Activated CD4-positive, alpha-beta memory T cell treated with anti-CD3 and anti-CD28 coated beads for 36 hours (primary cell): ENCODE data around the gene PIN1. TPM values are rescaled to one million over a fixed set of nuclear protein-coding genes. Genes with fewer than 3 reads are reported as not detected.

Experiments used
- CTCF ChIA-PET: fragments of 350-600 bp; sonication (Branson Sonifier 250); formaldehyde crosslinking; loops from one replicate; lab custom pipeline; 2021; ENCODE audit warnings: antibody characterized with exemption, inconsistent platforms; lab: Charles Lee
- POLR2A ChIA-PET: fragments of 350-600 bp; sonication (Branson Sonifier 250); formaldehyde crosslinking; loops from one replicate; lab custom pipeline; 2021; ENCODE audit warnings: antibody characterized with exemption; lab: Charles Lee
- DNase-seq: peaks from one replicate; pipeline ENCODE4 v3.0.0-alpha.2; 2020
- H3K27ac Mint-ChIP-seq: one replicate; pipeline ENCODE4 v1.8.0; 2021; ENCODE audit warnings: mixed read lengths
- H3K27me3 Mint-ChIP-seq: one replicate; pipeline ENCODE4 v1.8.0; 2021; ENCODE audit warnings: mixed read lengths
- H3K36me3 Mint-ChIP-seq: one replicate; pipeline ENCODE4 v1.8.0; 2021; ENCODE audit warnings: mixed read lengths
- H3K4me1 Mint-ChIP-seq: one replicate; pipeline ENCODE4 v1.8.0; 2021; ENCODE audit warnings: low read depth, mixed read lengths
- H3K4me3 Mint-ChIP-seq: one replicate; pipeline ENCODE4 v1.8.0; 2021; ENCODE audit warnings: mild to moderate bottlenecking, mixed read lengths
- H3K9me3 Mint-ChIP-seq: one replicate; pipeline ENCODE4 v1.8.0; 2021; ENCODE audit warnings: mixed read lengths
- intact Hi-C: fragments of 100-400 bp; cut with micrococcal nuclease; formaldehyde crosslinking; loops from one replicate; pipeline ENCODE4 v1.15.1; 2023
- total RNA-seq, 2 experiments: library from RNA; stranded (reverse); gene quantifications; one replicate each; pipeline ENCODE4 v1.2.3, GENCODE V29; 2021

The PIN1 gene
- total RNA-seq, 2 experiments from 2014 or later: 85.4 to 86.1 TPM

DNA sequence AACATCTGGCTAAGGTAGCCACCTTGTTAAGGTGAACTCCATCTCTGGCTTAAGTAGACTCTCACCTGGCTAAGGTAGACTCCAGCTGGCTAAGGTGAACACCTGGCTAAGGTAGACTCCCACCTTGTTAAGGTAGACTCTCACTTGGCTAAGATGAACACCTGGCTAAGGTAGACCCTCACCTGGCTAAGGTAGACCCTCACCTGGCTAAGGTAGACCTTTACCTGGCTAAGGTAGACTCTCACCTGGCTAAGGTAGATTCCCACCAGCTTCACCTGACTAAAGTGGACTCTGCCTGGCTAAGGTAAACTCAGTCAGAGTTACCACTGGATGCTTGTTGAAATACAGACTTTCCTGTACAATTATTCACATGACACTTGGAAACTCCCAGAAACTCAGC, 23.6 kb downstream of the PIN1 start:
- ChIA-PET POLR2A (interaction anchor here (1.2 kb wide), 1 partner anchor 8 kb away, joined by 3 read pairs; no protein-coding TSS in a partner anchor), CTCF (interaction anchor here (1.0 to 1.3 kb wide), 3 partner anchors 11 to 530 kb away, joined by 3 read pairs; no protein-coding TSS in a partner anchor)
- Mint-ChIP-seq H3K36me3 (peaks cover 5% of the 10 kb centered on the region), H3K4me3 (no peak overlapping the region), H3K27me3 (no peaks in the 10 kb centered on the region), H3K4me1 (peaks cover 61% of the 10 kb centered on the region), H3K9me3 (no peaks in the 10 kb centered on the region), H3K27ac (peak overlapping the region; percentile 86)
- intact Hi-C loops: loop anchor here (2.0 kb wide), 1 partner anchor 24 kb away; the partner anchor contains the start of gene PIN1
- DNase-seq: no peak

- no peak overlapping the region for H3K4me3 Mint-ChIP-seq
- no peaks in the 10 kb centered on the region for H3K9me3 Mint-ChIP-seq
- peaks cover 3% of the 10 kb centered on the region for H3K36me3 Mint-ChIP-seq
- peaks cover 70% of the 10 kb centered on the region for H3K4me1 Mint-ChIP-seq
- ChIA-PET POLR2A (interaction anchor here (0.6 kb wide), 2 partner anchors 14 to 720 kb away, joined by 3 read pairs; no protein-coding TSS in a partner anchor), CTCF (interaction anchor here (1.5 kb wide), 1 partner anchor 21 kb away, joined by 3 read pairs; no protein-coding TSS in a partner anchor)
- no peak for DNase-seq
- no peaks in the 10 kb centered on the region for H3K27me3 Mint-ChIP-seq
- no peak overlapping the region for H3K27ac Mint-ChIP-seq
- intact Hi-C loops: no loop called here
Observed at GRCh38 chr19:9860407-9860806, 25.3 kb downstream of the PIN1 start.

- Mint-ChIP-seq H3K9me3 (no peaks in the 10 kb centered on the region), H3K4me3 (no peak overlapping the region), H3K27ac (no peak overlapping the region), H3K36me3 (peaks cover 1% of the 10 kb centered on the region), H3K27me3 (no peaks in the 10 kb centered on the region), H3K4me1 (peaks cover 75% of the 10 kb centered on the region)
- POLR2A ChIA-PET: interaction anchor here (0.6 kb wide), 1 partner anchor 474 kb away, joined by 3 read pairs; no protein-coding TSS in a partner anchor
- DNase-seq: no peak
- intact Hi-C loops: no loop called here
- CTCF ChIA-PET: interaction anchor here (1.6 kb wide), 1 partner anchor 14 kb away, joined by 4 read pairs; no protein-coding TSS in a partner anchor
Observed at GRCh38 chr19:9861503-9861902, 26.4 kb downstream of the PIN1 start.

GRCh38 chr19:9862938-9863337, 27.8 kb downstream of the PIN1 start:
- Mint-ChIP-seq H3K27ac (peak overlapping the region; percentile 73), H3K4me1 (peaks cover 65% of the 10 kb centered on the region), H3K27me3 (no peaks in the 10 kb centered on the region), H3K4me3 (peak overlapping the region; percentile 34), H3K36me3 (peaks cover 1% of the 10 kb centered on the region), H3K9me3 (no peaks in the 10 kb centered on the region)
- POLR2A ChIA-PET: no interaction called here
- peak; percentile 28 for DNase-seq
- intact Hi-C loops: loop anchor here (1.0 kb wide), 1 partner anchor 137 kb away; no protein-coding TSS in a partner anchor
- CTCF ChIA-PET: interaction anchor here (1.2 to 1.6 kb wide), 2 partner anchors 15 to 28 kb away, joined by 4 read pairs; partner anchors contain the start of gene PIN1

DNA sequence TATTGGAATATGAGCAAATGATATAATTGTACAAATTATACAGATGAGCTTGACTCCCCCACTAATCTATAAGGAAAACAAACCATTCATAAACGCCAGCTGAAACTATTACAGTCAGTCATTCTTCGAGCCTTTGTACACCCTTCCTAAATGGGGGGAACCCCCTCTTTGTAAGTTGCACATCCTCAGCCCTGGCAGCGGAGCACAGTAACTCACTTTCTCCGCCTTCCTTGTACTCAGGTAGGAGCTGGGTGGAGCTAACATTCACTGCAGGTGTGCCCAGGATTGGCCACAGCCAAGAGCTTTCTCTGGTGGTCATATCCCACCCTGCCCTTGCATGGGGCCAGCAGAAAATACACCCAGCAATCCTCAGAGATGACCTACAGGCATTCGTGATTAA, 28.6 kb downstream of the PIN1 start:
- peak; percentile 41 for DNase-seq
- ChIA-PET CTCF (interaction anchor here (1.2 kb wide), 1 partner anchor 29 kb away, joined by 4 read pairs; the partner anchor contains the start of gene PIN1), POLR2A (no interaction called here)
- H3K9me3 Mint-ChIP-seq: no peaks in the 10 kb centered on the region
- H3K27me3 Mint-ChIP-seq: no peaks in the 10 kb centered on the region
- intact Hi-C loops: loop anchor here (1.0 kb wide), 1 partner anchor 137 kb away; no protein-coding TSS in a partner anchor
- H3K4me1 Mint-ChIP-seq: peaks cover 57% of the 10 kb centered on the region
- H3K36me3 Mint-ChIP-seq: peaks cover 1% of the 10 kb centered on the region
- peak overlapping the region; percentile 34 for H3K4me3 Mint-ChIP-seq
- no peak overlapping the region for H3K27ac Mint-ChIP-seq

GRCh38 chr19:9865732-9866501, 30.8 kb downstream of the PIN1 start:
- Mint-ChIP-seq H3K27me3 (no peaks in the 10 kb centered on the region), H3K9me3 (no peaks in the 10 kb centered on the region), H3K4me1 (peaks cover 41% of the 10 kb centered on the region), H3K36me3 (no peaks in the 10 kb centered on the region), H3K4me3 (no peak overlapping the region), H3K27ac (no peak overlapping the region)
- CTCF ChIA-PET: interaction anchor here (1.1 kb wide), 1 partner anchor 10 kb away, joined by 3 read pairs; no protein-coding TSS in a partner anchor
- POLR2A ChIA-PET: interaction anchor here (1.2 kb wide), 1 partner anchor 8 kb away, joined by 3 read pairs; no protein-coding TSS in a partner anchor
- intact Hi-C loops: no loop called here
- peak; percentile 35 for DNase-seq

GRCh38 chr19:9868983-9869617, 34.0 kb downstream of the PIN1 start:
- intact Hi-C loops: no loop called here
- H3K4me1 Mint-ChIP-seq: peaks cover 19% of the 10 kb centered on the region
- POLR2A ChIA-PET: no interaction called here
- no peaks in the 10 kb centered on the region for H3K36me3 Mint-ChIP-seq
- H3K4me3 Mint-ChIP-seq: no peak overlapping the region
- no peak overlapping the region for H3K27ac Mint-ChIP-seq
- no peaks in the 10 kb centered on the region for H3K9me3 Mint-ChIP-seq
- DNase-seq: no peak
- CTCF ChIA-PET: no interaction called here
- H3K27me3 Mint-ChIP-seq: no peaks in the 10 kb centered on the region

DNA sequence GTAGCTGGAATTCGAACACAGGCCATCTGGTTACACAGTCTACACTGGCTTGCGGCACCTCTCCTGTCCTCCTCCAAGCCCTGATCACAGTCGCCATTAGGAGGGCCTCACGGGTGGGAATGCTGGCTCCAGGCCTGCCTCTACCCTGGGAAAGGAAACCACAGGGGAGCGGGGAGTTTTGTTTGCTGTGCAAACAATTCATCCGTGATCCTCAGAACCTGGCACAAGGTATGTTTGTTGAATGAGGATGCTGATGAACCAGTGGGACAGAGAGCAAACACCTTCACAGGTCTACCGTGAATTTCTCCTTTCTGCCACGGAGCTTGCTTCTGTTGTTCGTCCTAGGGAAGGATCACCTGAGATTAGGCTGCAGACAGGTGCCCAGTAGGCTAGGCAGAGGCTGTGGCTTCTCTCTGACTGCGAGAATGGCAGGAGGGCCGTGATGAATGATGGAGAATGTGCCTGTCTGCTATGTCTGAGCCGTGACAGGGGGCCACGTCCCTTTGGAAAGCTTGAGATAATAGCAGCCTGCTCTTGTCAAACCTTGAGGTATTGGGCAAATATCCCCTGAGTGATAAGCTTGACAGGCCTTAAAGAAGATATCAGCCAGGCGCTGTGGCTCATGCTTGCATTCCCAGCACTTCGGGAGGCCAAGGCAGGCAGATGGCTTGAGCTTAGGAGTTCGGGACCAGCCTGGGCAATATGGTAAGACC, 36.7 kb downstream of the PIN1 start:
- POLR2A ChIA-PET: no interaction called here
- DNase-seq: no peak
- Mint-ChIP-seq H3K4me3 (no peak overlapping the region), H3K27ac (no peak overlapping the region), H3K9me3 (no peaks in the 10 kb centered on the region), H3K27me3 (no peaks in the 10 kb centered on the region), H3K36me3 (no peaks in the 10 kb centered on the region), H3K4me1 (peaks cover 2% of the 10 kb centered on the region)
- intact Hi-C loops: no loop called here
- CTCF ChIA-PET: interaction anchor here (2.1 kb wide), 1 partner anchor 28 kb away, joined by 4 read pairs; no protein-coding TSS in a partner anchor

- Mint-ChIP-seq H3K27ac (no peak overlapping the region), H3K27me3 (no peaks in the 10 kb centered on the region), H3K4me1 (no peaks in the 10 kb centered on the region), H3K9me3 (no peaks in the 10 kb centered on the region), H3K4me3 (no peak overlapping the region), H3K36me3 (no peaks in the 10 kb centered on the region)
- ChIA-PET POLR2A (interaction anchor here (0.7 kb wide), 1 partner anchor 127 kb away, joined by 3 read pairs; no protein-coding TSS in a partner anchor), CTCF (interaction anchor here (0.6 to 2.1 kb wide), 3 partner anchors 27 to 1742 kb away, joined by 4 read pairs; no protein-coding TSS in a partner anchor)
- no peak for DNase-seq
- intact Hi-C loops: no loop called here
Observed at GRCh38 chr19:9872618-9873242, 37.6 kb downstream of the PIN1 start.

DNA sequence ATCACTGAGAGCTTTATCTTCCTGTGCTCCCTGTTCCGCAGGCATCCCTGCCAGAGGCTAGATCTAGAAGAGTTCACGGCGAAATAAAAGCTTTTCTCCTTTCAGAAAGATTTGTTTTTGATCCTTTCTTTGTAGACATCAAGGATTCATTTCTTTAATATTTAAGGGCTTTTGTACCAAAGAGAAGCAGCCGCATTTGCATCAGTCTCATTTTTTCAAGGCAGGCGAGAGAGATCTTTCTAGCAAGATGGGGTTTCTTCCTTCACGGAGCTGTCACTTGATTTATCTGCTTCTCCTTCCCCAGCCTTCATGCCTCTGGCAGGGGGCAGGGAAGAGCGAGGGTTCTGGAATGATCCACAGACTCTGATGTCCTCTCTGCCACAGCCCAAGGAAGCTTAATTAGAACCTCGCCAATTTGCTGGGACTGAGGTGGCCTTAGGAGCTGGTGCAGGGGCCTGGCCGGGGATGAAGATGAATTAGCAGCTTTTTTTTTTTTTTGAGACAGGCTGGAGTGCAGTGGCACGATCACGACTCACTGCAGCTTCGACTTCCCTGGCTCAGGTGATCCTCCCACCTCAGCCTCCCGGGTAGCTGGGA, 40.0 kb downstream of the PIN1 start:
- Mint-ChIP-seq H3K27ac (no peak overlapping the region), H3K9me3 (no peaks in the 10 kb centered on the region), H3K4me3 (no peak overlapping the region), H3K36me3 (no peaks in the 10 kb centered on the region), H3K4me1 (no peaks in the 10 kb centered on the region), H3K27me3 (no peaks in the 10 kb centered on the region)
- DNase-seq: no peak
- intact Hi-C loops: no loop called here
- CTCF ChIA-PET: interaction anchor here (0.6 to 1.1 kb wide), 3 partner anchors 9 to 354 kb away, joined by 3 read pairs; no protein-coding TSS in a partner anchor
- POLR2A ChIA-PET: no interaction called here

DNA sequence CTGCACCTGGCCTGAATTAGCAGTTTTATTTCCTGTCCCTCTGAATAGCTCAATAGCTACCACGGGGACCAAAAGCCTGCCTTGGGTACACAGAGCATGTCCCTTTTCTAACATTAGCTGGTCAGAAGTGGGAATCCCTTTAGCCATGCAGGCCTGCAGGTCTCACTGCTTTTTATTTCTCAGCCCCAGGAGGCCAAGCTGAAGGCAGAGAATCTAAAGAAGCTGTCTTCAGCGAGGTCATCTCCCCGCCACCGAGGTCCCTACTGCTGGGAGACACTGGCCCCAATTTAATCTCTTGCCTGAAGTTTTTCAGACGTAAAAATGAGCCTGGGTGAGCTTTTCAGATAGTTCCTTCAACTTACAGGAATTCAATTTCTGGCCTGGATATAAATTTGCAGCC, 40.7 kb downstream of the PIN1 start:
- H3K27ac Mint-ChIP-seq: no peak overlapping the region
- H3K9me3 Mint-ChIP-seq: no peaks in the 10 kb centered on the region
- POLR2A ChIA-PET: no interaction called here

More for the DNA sequence above, 40.7 kb downstream of the PIN1 start:
- no peaks in the 10 kb centered on the region for H3K4me1 Mint-ChIP-seq
- CTCF ChIA-PET: interaction anchor here (0.6 to 1.1 kb wide), 3 partner anchors 10 to 353 kb away, joined by 3 read pairs; no protein-coding TSS in a partner anchor
- no peak overlapping the region for H3K4me3 Mint-ChIP-seq
- DNase-seq: no peak
- H3K27me3 Mint-ChIP-seq: no peaks in the 10 kb centered on the region
- intact Hi-C loops: no loop called here
- H3K36me3 Mint-ChIP-seq: no peaks in the 10 kb centered on the region
